Activated CD4-positive, alpha-beta T cell treated with anti-CD3 and anti-CD28 coated beads for 48 hours (primary cell): ENCODE data around the gene NPPB.

ENCODE experiments used
- DNase-seq: peaks from one replicate; pipeline ENCODE4 v3.0.0-alpha.2; 2020

The NPPB gene

GRCh38 chr1:11856698-11857097 is 2.0 kb downstream of the NPPB start:
- no peak for DNase-seq

DNA sequence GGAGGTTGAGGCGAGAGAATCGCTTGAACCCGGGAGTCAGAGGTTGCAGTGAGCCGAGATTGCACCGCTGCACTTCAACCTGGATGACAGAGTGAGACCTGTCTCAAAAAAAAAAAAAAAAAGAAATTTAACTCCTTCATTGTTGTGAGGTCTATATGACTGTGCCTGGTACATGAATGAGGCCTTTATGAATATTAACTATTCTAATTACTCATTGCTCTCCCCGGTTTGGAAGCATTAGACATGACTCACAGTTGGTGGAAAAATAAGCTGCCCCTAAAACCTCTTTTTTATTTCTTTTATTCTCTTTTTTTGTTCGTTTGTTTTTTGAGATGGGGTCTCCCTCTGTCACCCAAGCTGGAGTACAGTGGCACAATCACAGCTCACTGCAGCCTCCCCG is 3.3 kb downstream of the NPPB start:
- no peak for DNase-seq

DNA sequence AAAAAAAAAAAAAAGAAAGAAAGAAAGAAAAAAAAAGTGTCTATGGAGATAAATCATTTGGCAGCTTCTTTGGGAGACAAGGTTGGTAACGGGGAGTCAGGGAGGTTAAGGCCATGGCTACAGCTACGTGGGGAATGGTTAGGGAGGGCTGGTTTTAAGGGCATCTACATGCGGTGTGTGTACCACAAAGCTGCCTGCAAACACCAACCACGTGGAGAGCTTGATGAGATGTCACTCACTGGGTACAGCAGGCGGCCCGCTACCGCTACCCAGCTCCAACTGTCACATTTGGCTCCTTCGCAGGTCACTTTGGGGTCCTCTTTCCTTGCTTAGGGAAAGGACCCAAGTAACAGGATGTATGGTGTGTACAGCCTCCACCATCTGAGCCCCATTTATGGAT is 4.2 kb downstream of the NPPB start:
- no peak for DNase-seq

- no peak for DNase-seq
These were observed 7.6 kb downstream of the NPPB start for GRCh38 chr1:11851180-11851579.

DNA sequence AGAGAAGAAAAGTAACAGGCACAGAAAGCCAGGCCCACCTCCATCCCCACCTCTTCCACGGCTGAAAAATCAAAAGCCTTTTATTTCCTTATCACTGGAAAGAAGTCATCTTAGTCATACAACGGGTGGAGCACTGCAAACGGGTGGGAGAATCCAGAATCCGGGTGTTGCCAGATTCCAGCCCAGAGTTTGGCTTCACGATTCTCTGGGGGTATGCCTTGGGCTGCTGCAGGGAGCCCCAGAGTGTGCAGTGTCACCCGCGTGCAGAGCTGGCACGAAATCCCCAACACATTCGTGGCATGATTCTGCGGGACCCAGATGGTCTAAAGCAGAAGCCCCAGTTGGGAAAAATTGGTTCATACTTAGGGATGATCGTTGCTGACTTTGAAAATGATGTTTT is 8.6 kb downstream of the NPPB start:
- DNase-seq = no peak

DNA sequence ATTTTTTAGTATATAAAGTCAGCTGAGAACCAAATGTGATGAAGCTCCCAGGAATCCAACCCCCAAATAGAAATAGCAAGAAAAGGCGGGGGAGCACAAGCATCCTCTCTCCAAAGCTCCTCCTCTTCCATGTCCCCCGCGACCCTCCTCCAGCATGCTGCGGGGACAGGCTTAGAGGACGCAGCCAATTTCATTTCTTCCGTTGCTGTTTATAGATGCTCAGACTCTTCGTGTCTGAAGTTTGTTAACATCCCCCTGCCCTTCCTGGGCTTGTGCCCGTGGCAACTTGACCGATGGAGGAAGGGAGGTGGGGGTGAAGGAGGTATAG is 10.4 kb downstream of the NPPB start:
- no peak for DNase-seq

- DNase-seq = no peak
These were observed 10.9 kb downstream of the NPPB start, which contains the start of gene NPPA for GRCh38 chr1:11847667-11848372. Gene NPPA, minus strand, starts transcription at chr1:11847783. Its CDS starts 99 bp downstream, at chr1:11847684.

DNA sequence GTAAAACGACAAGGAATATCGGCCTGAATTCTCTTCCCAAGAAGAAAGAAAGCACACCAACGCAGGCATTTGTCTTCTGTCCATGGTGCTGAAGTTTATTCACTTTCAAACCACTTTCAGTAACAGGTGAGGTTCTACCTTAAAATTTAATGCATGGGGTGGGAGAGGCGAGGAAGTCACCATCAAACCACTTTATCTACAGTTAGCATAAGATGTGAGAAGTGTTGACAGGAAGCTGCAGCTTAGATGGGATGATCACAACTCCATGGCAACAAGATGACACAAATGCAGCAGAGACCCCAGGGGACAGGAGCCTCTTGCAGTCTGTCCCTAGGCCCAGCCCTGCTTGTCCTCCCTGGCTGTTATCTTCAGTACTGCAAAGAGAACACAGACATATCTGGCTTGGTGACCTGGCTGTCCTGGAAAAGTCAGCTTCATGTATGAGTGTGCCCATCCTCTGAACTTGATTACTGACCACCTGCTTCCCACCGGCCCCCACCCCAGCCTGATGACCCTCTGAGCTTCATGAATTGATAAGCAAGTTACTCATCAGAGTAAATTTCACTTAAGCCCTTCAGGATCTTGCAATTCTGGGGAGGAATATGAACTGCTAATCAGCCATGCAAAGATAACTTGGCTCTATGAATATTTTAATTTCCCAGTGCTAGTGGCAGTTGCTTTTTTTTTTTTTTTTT is 13.0 kb downstream of the NPPB start:
- DNase-seq = no peak

- DNase-seq = no peak
These were observed 16.3 kb downstream of the NPPB start for GRCh38 chr1:11842154-11843041.

- no peak for DNase-seq
These were observed 17.2 kb downstream of the NPPB start for GRCh38 chr1:11841245-11842153.

DNA sequence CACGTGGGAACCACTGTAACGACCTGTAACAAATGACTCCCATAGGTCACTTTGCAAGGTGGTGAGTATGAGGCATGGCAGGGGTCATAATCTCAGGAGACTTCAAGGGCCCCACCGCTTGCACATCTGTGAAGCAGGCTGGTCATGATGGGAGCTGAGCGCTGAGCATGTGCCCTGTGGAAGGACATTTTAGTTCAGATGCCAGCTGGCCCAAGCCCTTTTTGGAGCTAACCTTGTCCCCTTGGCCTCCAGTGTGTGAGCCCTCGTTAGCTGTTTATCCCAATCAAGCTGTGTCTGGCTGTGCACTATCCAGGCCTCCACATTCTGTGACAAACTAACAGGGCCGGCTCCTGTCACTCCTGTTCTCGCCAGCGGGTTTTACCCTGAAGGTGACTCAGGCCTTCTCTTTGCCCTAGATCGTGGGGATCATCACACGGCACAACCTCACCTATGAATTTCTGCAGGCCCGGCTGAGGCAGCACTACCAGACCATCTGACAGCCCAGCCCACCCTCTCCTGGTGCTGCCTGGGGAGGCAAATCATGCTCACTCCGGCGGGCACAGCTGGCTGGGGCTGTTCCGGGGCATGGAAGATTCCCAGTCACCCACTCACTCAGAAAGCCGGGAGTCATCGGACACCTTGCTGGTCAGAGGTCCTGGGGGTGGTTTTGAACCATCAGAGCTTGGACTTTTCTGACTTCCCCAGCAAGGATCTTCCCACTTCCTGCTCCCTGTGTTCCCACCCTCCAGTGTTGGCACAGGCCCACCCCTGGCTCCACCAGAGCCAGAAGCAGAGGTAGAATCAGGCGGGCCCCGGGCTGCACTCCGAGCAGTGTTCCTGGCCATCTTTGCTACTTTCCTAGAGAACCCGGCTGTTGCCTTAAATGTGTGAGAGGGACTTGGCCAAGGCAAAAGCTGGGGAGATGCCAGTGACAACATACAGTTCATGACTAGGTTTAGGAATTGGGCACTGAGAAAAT is 18.7 kb downstream of the NPPB start:
- DNase-seq = no peak

- peak; percentile 81 for DNase-seq
These were observed 20.1 kb downstream of the NPPB start for GRCh38 chr1:11838349-11839272.

- no peak for DNase-seq
These were observed 20.9 kb downstream of the NPPB start for GRCh38 chr1:11837767-11838348.

DNA sequence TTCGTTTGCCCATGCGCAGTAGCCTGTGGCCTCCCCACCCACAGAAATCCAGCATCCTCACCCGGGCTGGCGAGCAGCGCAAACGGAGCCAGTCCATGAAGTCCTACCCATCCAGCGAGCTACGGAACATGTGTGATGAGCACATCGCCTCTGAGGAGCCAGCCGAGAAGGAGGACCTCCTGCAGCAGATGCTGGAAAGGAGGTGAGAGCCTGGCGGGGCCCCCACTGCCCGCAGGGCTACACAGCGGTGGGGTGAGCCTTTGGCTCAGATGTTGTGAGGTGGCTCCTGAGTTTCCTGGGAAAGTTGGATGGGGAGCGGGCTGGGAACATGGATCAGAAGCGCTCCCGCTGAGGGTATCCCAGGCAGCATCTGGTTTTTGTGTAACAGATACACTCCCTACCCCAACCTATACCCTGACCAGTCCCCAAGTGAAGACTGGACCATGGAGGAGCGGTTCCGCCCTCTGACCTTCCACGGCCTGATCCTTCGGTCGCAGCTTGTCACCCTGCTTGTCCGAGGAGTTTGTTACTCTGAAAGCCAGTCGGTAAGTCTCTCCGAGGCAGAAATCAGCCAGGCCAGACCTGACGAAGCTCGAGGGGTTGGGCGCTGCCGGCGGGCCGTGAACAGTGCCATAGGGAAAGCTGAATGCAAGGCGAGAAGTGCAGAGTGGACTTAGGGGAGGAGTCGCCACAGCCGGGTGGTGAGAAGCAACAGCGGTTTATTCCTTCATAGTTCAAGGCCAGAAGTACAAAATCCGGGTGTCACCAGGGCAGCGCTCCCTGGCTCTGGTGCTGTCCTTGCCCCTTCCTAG is 21.6 kb downstream of the NPPB start:
- no peak for DNase-seq

DNA sequence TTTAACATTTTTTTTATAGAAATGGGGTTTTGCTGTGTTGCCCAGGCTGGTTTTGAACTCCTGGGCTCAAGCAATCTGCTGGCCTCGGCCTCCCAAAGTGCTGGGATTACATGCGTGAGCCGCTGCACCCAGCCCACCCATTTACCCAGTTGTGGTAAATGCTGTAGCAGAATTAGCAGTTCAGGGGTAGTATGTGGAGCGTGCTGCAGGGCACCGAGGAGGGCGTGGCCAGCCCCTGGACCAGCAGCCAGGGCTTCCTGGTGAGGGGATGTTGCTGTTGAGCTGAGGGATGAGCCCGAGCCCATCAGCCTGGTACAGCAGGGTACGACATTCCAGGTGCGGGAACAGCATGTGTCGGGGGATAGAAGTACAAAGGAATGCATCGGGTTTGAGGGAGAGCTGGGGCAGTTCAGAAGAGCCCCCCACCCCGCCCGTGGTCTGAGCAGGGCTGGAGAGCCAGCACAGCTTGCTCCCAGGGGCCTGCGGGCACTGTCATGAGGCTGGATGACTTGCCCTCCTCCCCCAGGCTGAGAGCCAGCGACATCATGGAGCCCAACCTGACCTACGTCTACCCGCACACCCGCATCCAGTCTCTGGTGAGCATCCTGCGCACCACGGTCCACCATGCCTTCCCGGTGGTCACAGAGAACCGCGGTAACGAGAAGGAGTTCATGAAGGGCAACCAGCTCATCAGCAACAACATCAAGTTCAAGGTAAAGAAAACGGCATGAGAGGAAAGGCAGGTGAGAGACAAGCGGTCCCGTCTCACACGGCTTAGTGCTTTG is 23.1 kb downstream of the NPPB start:
- DNase-seq = no peak

- no peak for DNase-seq
These were observed 24.8 kb downstream of the NPPB start for GRCh38 chr1:11833900-11834299.

GRCh38 chr1:11833497-11833896 is 25.2 kb downstream of the NPPB start:
- no peak for DNase-seq
